GM21529 (cell line): Measurements from ENCODE around the gene ABCA10.

Source experiments
- ATAC-seq: cut with Tn5 transposase; IDR thresholded peaks from one replicate; pipeline ENCODE4 v1.9.1; 2021; ENCODE audit not compliant: unreplicated experiment

ABCA10 gene

GRCh38 chr17:69103557-69104233 is 124.9 kb downstream of the ABCA10 start:
- no peak for ATAC-seq

GRCh38 chr17:69098625-69099024 is 130.0 kb downstream of the ABCA10 start:
- no peak for ATAC-seq
